H1 (cell line): Measurements from ENCODE around the gene UGGT2. TPM values are rescaled to one million over a fixed set of nuclear protein-coding genes. Genes with fewer than 3 reads are reported as not detected.

Experiments
- ASH2L ChIP-seq: fragments of 200-600, 300-600 bp; sonication (generic); IDR thresholded peaks from one replicate; pipeline ENCODE4 v1.7.1; 2017; ENCODE audit warnings: low read length
- ATF2 ChIP-seq: IDR thresholded peaks from 2 replicates; pipeline ENCODE4 v1.6.1; 2012; ENCODE audit warnings: low read length, inconsistent platforms
- ATF3 ChIP-seq: IDR thresholded peaks from 2 replicates; pipeline ENCODE4 v1.6.1; 2011; ENCODE audit warnings: low read depth, mild to moderate bottlenecking, low read length; ENCODE audit not compliant: insufficient read depth
- CBX5 ChIP-seq: fragments of 300-800, 300-1000 bp; sonication (generic); IDR thresholded peaks from 2 replicates; pipeline ENCODE4 v1.7.1; 2016; ENCODE audit warnings: antibody characterized with exemption, low read length, low read depth
- CHD1 ChIP-seq: IDR thresholded peaks from 2 replicates; pipeline ENCODE4 v1.6.1; 2012; ENCODE audit warnings: low read depth, low read length, improper control_type of control experiment
- CHD2 ChIP-seq: IDR thresholded peaks from 2 replicates; pipeline ENCODE4 v1.6.1; 2012; ENCODE audit warnings: low read length, improper control_type of control experiment
- CREB1 ChIP-seq: IDR thresholded peaks from 2 replicates; pipeline ENCODE4 v1.6.1; 2012; ENCODE audit warnings: inconsistent platforms
- CTBP2 ChIP-seq: IDR thresholded peaks from 2 replicates; pipeline ENCODE4 v1.7.0; 2011; ENCODE audit warnings: borderline replicate concordance, mild to moderate bottlenecking, moderate library complexity, mixed read lengths, low read length; ENCODE audit not compliant: insufficient read depth, insufficient read length
- EGR1 ChIP-seq: IDR thresholded peaks from 2 replicates; pipeline ENCODE4 v1.6.1; 2011; ENCODE audit warnings: low read depth, low read length, borderline replicate concordance
- GABPA ChIP-seq: IDR thresholded peaks from 2 replicates; pipeline ENCODE4 v1.6.1; 2011; ENCODE audit warnings: mild to moderate bottlenecking, low read length, moderate library complexity, borderline replicate concordance; ENCODE audit not compliant: insufficient read depth
- HDAC6 ChIP-seq: IDR thresholded peaks from one replicate; pipeline ENCODE4 v1.7.1; 2012; ENCODE audit warnings: low read depth, mild to moderate bottlenecking, inconsistent platforms, low read length, moderate library complexity
- KDM4A ChIP-seq: IDR thresholded peaks from one replicate; pipeline ENCODE4 v1.7.1; 2012; ENCODE audit warnings: low read depth, mild to moderate bottlenecking, moderate library complexity, low read length, inconsistent platforms; ENCODE audit not compliant: severe bottlenecking
- KDM5A ChIP-seq: fragments of 200-600 bp; IDR thresholded peaks from 2 replicates; pipeline ENCODE4 v1.7.1; 2012; ENCODE audit warnings: mild to moderate bottlenecking, low read length, inconsistent platforms, mixed read lengths
- MAX ChIP-seq: IDR thresholded peaks from 2 replicates; pipeline ENCODE4 v1.6.1; 2012; ENCODE audit warnings: inconsistent platforms
- NRF1 ChIP-seq: IDR thresholded peaks from 2 replicates; pipeline ENCODE4 v1.6.1; 2011; ENCODE audit warnings: mild to moderate bottlenecking, low read depth, low read length, improper control_type of control experiment
- PHF8 ChIP-seq: fragments of 200-600 bp; sonication (generic); conservative IDR thresholded peaks from 2 replicates; pipeline ENCODE4 v1.7.1; 2012; ENCODE audit warnings: low read depth, mild to moderate bottlenecking, inconsistent platforms, low read length, moderate library complexity
- POLR2A ChIP-seq, 2 experiments: IDR thresholded peaks; 1 replicate in 1 of 2; 2 replicates in 1 of 2; pipeline ENCODE4 v1.6.1; 2011; ENCODE audit warnings: low read depth in 2 of 2, low read length in 2 of 2, mild to moderate bottlenecking in 2 of 2; ENCODE audit errors: control extremely low read depth in 1 of 2
- POLR2AphosphoS5 ChIP-seq: IDR thresholded peaks from 2 replicates; pipeline ENCODE4 v1.6.1; 2011; ENCODE audit warnings: low read depth, low read length
- RFX5 ChIP-seq: IDR thresholded peaks from 2 replicates; pipeline ENCODE4 v1.6.1; 2011; ENCODE audit warnings: low read depth, low read length, improper control_type of control experiment, borderline replicate concordance
- RXRA ChIP-seq: IDR thresholded peaks from 2 replicates; pipeline ENCODE4 v1.6.1; 2011; ENCODE audit warnings: low read depth, mild to moderate bottlenecking, low read length, moderate library complexity; ENCODE audit not compliant: insufficient read depth
- SP4 ChIP-seq: IDR thresholded peaks from 2 replicates; pipeline ENCODE4 v1.6.1; 2012; ENCODE audit warnings: low read length, inconsistent platforms
- TAF1 ChIP-seq: IDR thresholded peaks from 2 replicates; pipeline ENCODE4 v1.6.1; 2011; ENCODE audit warnings: mild to moderate bottlenecking, low read depth, low read length
- TCF12 ChIP-seq: IDR thresholded peaks from 2 replicates; pipeline ENCODE4 v1.6.1; 2011; ENCODE audit warnings: low read depth, mild to moderate bottlenecking, low read length
- polyA plus RNA-seq, 7 experiments: library from polyadenylated mRNA; depleted of rRNA in 3 of 7; stranded (reverse) in 5 of 7; unstranded in 2 of 7; fragments of >200 nt in 5 of 7; fragments of 200-250 nt in 2 of 7; gene quantifications; 1 replicate in 5 of 7; 2 replicates in 1 of 7; 4 replicates in 1 of 7; pipeline versions ENCODE4 v1.2.1 to v1.2.3, GENCODE V29; 2011 to 2013; ENCODE audit warnings: missing spikeins in 2 of 7, mixed read lengths in 2 of 7
- total RNA-seq: library from RNA; stranded (reverse); fragmentation: NEBNext Ultra II Directional; extraction: Animal tissue kit (Norgen Biotek cat#: 25700); gene quantifications from 2 replicates; pipeline ENCODE4 v1.2.1, GENCODE V29; 2021

The UGGT2 gene
- total and polyA plus RNA-seq, 2 of the 8 experiments (the other 6 are each of a cell fraction or from before 2014, with no cell fraction given), result 5.9 to 25.1 TPM

GRCh38 chr13:96053003-96053703, at the start of gene UGGT2 (continued):
- no peak for TF ChIP-seq ATF2
- TF ChIP-seq POLR2AphosphoS5, result no peak; the same call in 1 of the 2 replicates
- TF ChIP-seq KDM5A, result no peak
- TF ChIP-seq CREB1, result no peak
- 0 out of 2 replicates have a peak, but pooled peaks have one; percentile 24 for TF ChIP-seq SP4
- TF ChIP-seq NRF1, result peak; percentile 80
- TF ChIP-seq CHD1, result no peak
- TF ChIP-seq CTBP2, result no peak
- no peak for TF ChIP-seq CBX5
- TF ChIP-seq TCF12, result no peak
- TF ChIP-seq GABPA, result peak; percentile 47; the same call in 1 of the 2 replicates
- TF ChIP-seq ATF3, result no peak; the same call in 1 of the 2 replicates
- TF ChIP-seq PHF8, result peak; percentile 92
- TF ChIP-seq RFX5, result no peak
- peak; percentile 64 for TF ChIP-seq MAX
- TF ChIP-seq HDAC6, result no peak
- TF ChIP-seq CHD2, result no peak
- TF ChIP-seq ASH2L, result peak; percentile 86
- peak; percentile 50 to 90 for TF ChIP-seq POLR2A (IDR thresholded peaks at IDR 0.05; ENCODE audit: control extremely low read depth in 1 of 2, low read depth in 2 of 2, low read length in 2 of 2)
- peak; percentile 94 for TF ChIP-seq KDM4A
- TF ChIP-seq TAF1, result peak; percentile 52; the same call in 1 of the 2 replicates
- no peak for TF ChIP-seq RXRA
- TF ChIP-seq EGR1, result peak; percentile 55; the same call in 1 of the 2 replicates
